Measurements from ENCODE around the gene ATP6V1A. TPM values are rescaled to one million over a fixed set of nuclear protein-coding genes. Genes with fewer than 3 reads are reported as not detected.
A peak's percentile ranks its signal among the peaks of the same experiment; 100 is the strongest.

Gene ATP6V1A
- total RNA-seq, 1 donor from 2014 or later = 102 TPM

DNA sequence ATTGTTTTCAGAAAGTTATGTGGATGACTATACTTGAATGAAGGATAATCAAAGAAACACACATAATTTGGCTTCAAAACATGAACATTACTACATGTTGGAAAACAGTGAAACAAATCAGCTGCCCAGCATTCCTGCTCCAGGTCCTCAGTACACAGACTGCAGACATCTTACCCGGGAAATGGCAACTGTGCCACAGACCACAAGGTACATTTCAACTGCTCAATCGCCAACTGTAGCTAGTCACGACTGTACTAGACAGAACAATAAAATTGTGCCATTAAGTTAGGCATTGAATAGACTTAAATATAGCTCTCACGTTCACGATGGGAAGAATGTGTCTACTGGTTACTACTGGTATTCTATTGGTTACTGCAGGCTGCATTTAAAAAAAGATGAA, 5.7 kb upstream of the ATP6V1A start:
- no peaks in the 10 kb centered on the region for H3K27me3 ChIP-seq
- no peak overlapping the region for H3K4me3 ChIP-seq
- DNase-seq (no peak), ATAC-seq (no peak)
- no peaks in the 10 kb centered on the region for H3K9me3 ChIP-seq
- intact Hi-C loops (cut with DNase I) = no loop called here
- H3K27ac ChIP-seq = no peak overlapping the region
- TF ChIP-seq CTCF (IDR thresholded peaks at IDR 0.05) = no peak
- no peaks in the 10 kb centered on the region for H3K36me3 ChIP-seq
- H3K4me1 ChIP-seq = peaks cover 36% of the 10 kb centered on the region

DNA sequence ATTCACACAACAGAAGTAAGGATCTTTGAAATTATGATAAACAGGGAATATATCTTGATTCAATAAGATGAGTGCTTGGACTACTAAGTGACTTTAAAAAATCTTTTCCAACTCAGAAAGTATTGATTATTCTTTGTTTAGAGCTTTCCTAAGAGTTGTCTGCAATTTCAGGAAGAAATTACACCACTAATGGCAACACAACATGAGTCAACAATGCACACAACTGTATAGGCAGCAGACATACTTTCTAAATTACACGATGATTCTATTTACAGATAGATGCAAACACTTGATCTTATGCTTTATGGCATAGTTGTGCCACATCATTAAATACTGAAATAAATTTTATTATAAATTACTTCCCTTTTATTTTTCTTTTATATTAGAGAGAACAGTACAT, 5.2 kb upstream of the ATP6V1A start:
- no peak for ATAC-seq
- intact Hi-C loops (cut with DNase I) = no loop called here
- no peak for TF ChIP-seq CTCF (IDR thresholded peaks at IDR 0.05)
- no peak overlapping the region for H3K4me3 ChIP-seq
- H3K9me3 ChIP-seq = no peaks in the 10 kb centered on the region
- DNase-seq = no peak
- no peaks in the 10 kb centered on the region for H3K27me3 ChIP-seq
- H3K4me1 ChIP-seq = peaks cover 36% of the 10 kb centered on the region
- H3K27ac ChIP-seq = no peak overlapping the region
- H3K36me3 ChIP-seq = no peaks in the 10 kb centered on the region

- DNase-seq (no peak), ATAC-seq (no peak)
- Histone ChIP-seq H3K36me3 (no peaks in the 10 kb centered on the region), H3K27ac (no peak overlapping the region), H3K4me3 (peak overlapping the region; percentile 0), H3K27me3 (no peaks in the 10 kb centered on the region), H3K4me1 (peaks cover 44% of the 10 kb centered on the region), H3K9me3 (no peaks in the 10 kb centered on the region)
- no peak for TF ChIP-seq CTCF (IDR thresholded peaks at IDR 0.05)
- intact Hi-C loops (cut with DNase I) = no loop called here
Observed at GRCh38 chr3:113743006-113743630, 3.7 kb upstream of the ATP6V1A start.

GRCh38 chr3:113744941-113745755, 1.7 kb upstream of the ATP6V1A start:
- DNase-seq (peak; percentile 79), ATAC-seq (peak; percentile 84)
- Histone ChIP-seq H3K4me3 (peak overlapping the region; percentile 85), H3K9me3 (no peaks in the 10 kb centered on the region), H3K27ac (peak overlapping the region; percentile 99), H3K36me3 (no peaks in the 10 kb centered on the region), H3K27me3 (no peaks in the 10 kb centered on the region), H3K4me1 (peaks cover 53% of the 10 kb centered on the region)
- intact Hi-C loops (cut with DNase I) = no loop called here
- TF ChIP-seq CTCF (IDR thresholded peaks at IDR 0.05) = peak; percentile 59

DNA sequence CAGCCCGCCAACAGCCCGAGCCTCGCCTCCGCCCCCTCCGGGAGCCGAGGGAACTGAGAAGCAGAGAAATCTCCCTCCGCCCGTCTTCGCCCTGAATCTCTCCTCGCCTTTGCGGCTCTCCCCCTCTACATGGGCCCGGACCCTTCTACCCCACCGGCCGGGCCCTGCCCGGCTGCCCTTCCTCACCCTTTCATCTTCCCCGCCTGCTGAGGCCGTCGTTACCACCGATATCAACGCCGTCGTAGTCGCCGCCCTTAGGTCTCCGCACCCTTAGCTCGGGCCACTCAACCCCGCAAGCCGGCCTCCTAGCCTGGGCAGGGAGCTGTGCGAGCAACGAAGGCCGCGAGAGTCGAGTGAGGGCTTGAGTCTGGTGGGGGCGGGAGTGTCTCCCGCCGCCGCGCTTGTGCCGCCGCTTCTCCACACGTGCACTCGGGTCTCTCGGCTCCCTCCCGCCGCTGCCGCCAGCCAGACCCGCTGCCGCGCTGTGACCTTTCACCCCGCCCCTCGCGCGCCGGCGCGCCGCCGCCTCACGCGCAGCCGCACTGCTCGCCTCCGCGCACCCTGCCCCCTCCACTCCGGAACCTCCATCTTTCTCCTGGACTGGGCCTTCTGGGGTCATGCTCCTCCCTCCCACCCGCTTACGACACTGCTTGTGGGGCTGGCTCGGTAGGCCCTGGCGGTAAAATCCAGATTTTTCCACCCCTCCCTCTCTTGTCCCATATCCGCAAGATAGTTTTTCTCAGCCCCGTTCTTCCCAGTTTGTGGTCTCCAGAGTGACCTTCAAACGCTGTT, 883 bp upstream of the ATP6V1A start, which contains the start of gene NAA50:
TSS of gene NAA50 (minus strand) at position 494 of the 792 bp plus-strand sequence. CDS start at position 194, 300 bp downstream.
- ATAC-seq (peak; percentile 95), DNase-seq (peak; percentile 97)
- H3K36me3 ChIP-seq = no peaks in the 10 kb centered on the region
- intact Hi-C loops (cut with DNase I) = no loop called here
- no peaks in the 10 kb centered on the region for H3K27me3 ChIP-seq
- no peak for TF ChIP-seq CTCF (IDR thresholded peaks at IDR 0.05)
- H3K4me1 ChIP-seq = peaks cover 52% of the 10 kb centered on the region
- peak within 1 kb of the TSS; percentile 99 for H3K27ac ChIP-seq
- peak within 1 kb of the TSS; percentile 85 for H3K4me3 ChIP-seq
- H3K9me3 ChIP-seq = no peaks in the 10 kb centered on the region

Measured in upper lobe of right lung (tissue), 1 donor.